Stimulated activated CD4-positive, alpha-beta T cell treated with anti-CD3 and anti-CD28 coated beads, Interleukin-2, amount 100 ng/mL, for 48 hours (primary cell): Measurements from ENCODE around the gene CTDSP2.
A peak's percentile ranks its signal among the peaks of the same experiment; 100 is the strongest.
"Not testable (repeated sequence)": the region's sequence is repeated elsewhere in the genome, so short reads cannot be mapped to it uniquely, and the experiment has no call there.

Source experiments
- DNase-seq, 2 donors: peaks; one replicate each; pipeline ENCODE4 v3.0.0-alpha.2; 2020

Gene CTDSP2

DNA sequence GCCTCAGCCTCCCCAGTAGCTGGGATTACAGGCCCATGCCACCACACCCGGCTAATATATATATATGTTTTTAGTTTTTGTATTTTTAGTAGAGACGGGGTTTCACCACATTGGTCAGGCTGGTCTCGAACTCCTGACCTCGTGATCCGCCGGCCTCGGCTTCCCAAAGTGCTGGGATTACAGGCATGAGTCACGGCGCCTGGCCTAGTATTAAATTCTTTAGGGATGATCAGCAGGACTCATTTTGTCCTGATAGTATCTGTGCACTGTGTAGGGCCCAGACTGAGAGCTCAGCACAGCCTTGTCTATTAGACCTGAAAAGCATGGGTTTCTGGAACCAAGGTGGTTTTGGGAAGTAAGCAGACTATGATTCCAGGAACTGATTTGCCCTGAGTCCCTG is 34.5 kb upstream of the CTDSP2 start:
- not testable (repeated sequence) for DNase-seq

DNA sequence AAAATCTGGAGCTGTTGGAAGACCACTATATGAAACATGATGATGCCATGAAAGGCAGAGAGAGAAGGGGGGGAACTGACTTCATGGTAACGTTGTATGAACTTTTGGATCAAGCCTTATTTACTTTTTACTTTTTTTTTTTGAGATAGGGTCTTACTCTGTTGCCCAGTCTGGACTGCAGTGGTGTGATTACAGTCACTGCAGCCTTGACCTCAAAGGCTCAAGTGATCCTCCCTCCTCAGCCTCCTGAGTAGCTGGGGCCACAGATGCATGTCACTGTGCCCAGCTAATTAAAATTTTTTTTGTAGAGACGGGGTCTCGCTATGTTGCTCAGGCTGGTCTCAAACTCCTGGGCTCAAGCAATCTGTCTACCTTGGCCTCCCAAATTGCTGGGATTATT is 31.3 kb upstream of the CTDSP2 start:
- DNase-seq: no peak

DNA sequence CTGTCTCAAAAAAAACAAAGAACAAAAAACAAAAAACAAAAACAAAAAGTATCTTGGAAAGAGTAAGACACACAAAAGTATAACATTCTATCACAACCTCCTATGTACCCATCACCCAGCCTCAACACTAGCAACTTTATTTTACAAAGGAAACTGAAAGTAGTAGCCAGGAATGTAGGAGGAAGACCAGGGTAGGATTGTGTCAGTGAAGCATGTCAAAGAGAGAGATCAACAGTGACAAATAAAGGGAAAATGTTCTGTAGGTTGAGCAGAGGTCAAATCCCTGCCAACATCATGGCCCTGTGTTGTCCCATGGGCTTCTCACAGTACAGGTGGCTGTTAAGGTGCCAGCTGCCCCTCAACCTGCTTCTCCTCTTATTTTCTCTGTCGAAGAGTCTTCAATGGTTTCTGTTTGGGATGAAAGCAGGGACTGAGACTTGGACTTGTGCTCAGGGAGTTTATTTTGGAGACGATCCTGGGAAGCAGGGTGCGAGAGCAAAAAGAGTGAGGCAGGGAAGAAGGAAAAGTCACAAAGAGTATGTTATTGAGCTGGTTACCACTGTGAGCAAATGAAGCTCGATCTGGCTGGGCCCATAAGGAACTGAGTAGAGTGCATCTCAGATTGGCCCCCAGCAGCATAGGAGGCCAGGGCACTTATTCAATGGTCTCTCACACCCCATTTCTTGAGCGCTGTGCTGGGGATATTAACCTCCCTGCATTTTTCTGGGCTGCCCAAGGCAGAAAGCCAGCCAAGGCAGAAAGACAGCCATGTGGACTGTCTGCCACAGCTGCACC is 29.4 kb upstream of the CTDSP2 start:
- no peak for DNase-seq

DNA sequence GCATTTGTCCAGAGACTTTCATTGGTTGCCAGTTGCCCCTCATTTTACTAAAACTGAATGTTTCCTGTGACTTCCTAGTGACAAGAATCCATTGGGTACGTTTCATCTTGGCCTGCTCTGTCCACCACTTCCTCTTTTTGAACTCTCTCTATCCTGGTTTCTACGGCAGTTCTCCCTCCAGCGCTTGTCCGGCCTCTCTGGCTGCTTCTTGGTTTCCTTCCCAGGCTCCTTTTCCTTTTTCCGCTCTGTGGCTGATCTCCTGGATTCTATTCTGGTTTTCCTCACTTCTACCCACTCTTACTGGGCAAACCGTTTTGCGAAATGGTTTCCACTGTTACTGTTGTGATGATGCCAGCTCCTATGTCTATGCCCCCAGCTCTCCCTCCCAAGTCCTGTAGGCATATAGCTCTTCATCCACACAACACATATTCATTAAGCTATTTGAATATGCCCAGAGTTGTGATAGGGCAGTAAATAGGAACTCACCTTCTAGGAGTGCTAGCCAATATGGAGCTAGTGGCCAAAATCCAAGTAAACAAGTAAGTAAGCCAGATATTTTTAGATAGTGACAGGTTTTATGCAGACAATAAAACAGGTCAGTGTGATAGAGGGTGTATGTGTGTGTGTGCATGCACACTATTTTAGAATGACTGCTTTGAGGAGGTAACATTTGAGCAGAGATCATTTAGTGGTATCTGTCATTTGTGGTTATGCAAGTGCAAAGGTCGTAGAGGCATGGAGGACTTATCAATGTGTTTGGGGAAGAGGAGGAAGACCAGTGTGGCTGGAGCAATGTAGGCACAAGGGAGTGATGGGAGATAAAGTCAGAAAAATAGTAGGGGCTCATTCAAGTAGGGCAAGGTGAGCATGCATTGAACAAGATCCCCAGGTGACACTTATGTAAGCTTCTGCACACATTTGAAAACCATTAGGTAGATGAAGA is 27.9 kb upstream of the CTDSP2 start:
- no peak for DNase-seq

DNA sequence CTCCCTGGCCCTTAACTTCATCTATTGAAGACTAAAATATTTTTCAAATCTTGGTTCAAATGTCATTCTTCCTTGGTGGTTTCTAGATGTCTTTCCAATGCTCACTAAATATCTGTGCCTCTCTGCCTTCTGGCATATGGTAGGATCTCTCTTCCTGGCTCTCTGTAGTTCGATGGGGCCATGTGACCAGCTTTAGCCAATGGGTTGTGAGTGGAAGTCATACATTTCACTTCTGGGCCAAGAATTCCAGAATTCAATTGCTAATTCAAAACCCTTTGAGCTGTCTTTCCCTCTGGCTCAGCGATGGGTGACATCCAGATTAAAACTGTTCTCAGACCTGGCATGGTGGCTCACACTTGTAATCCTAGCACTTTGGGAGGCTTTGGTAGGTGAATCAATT is 25.8 kb upstream of the CTDSP2 start:
- DNase-seq: no peak

DNA sequence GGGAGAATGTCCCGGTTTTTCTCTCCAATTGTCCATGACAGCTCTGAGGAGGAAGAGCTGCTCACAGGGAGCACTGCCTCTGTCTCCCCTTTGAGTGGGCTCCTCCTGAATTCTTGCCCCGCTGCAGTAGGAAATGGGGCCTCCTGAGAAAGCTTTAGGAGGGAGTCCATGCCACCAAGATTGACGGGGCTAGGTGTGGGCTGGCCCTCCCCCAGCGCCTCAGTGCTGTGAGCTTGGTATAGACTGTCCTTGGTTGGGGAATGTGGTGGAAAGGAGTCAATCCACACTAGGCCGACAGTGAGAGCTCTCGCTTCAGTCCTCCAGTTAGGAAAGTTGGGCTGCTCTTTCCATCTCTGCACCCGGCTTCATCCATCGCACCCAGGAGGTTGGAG is 23.4 kb upstream of the CTDSP2 start:
- DNase-seq: no peak

DNA sequence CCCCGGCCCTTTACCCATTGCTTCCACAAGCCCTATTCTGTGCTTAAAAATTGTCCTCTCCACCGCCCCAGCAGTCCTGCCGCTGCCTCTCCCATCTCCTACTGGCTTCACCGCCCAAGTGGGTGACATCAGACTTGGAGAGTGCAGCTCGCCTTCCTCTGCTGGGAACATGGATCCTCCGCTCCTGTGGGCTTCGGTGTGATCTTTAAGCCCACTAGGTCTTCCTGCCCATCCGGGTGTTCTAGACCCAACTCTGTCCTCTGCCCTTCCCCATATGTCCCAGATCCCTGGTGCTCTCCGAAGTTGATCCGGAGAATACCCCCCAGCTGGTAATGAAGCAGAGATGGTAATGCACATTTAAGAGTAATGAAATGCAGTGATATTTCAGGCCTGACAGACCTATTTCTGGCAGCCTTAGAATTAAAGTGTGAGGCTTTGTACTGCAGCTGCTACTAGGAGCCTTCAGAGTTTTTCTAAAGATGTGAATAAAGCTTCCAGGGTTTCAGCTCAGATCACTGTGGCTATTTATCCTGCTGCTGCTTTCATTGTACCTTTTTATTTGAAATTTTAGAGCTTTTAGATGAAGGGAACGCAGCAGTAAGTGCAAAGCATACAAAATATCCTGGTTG is 22.9 kb upstream of the CTDSP2 start:
- no peak for DNase-seq

DNA sequence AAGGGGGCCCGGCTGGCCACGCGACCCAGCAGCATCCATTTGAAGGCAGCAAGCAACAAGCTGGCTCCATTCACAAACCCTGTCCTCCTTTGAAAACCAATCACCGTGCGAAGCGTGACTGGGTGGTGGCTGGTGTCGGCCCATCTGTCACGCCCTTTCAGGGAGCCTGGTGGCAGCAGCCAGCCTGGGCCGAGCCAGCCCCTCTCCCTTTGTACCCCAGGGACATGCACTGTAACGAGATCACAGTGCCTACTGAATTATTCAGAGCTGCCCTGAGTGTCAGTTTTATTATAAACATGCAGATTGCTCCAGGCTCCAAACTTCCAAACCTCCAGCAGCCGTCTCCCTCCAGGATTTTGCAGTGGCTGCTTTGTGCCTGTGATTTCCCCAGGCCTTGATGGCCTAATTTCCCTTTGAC is 22.3 kb upstream of the CTDSP2 start:
- DNase-seq: no peak

DNA sequence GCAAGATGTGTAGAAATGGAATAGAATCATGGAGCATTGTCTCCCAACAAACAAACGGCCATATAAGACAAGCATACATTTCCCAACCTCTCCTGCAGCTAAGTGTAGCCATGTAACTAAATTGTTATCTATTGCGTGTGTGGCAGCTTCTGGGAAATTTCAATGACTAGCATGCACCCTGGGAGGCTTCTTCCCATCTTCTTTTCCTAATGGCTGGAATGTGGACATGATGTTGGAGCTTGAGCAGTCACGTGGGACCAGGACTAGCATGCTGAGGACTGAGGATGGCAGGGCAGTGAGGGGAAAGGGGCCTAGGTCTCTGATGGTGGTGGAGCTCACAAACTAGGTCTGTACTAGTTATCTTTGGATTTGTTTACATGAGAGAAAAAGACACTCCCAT is 21.7 kb upstream of the CTDSP2 start:
- DNase-seq: no peak

DNA sequence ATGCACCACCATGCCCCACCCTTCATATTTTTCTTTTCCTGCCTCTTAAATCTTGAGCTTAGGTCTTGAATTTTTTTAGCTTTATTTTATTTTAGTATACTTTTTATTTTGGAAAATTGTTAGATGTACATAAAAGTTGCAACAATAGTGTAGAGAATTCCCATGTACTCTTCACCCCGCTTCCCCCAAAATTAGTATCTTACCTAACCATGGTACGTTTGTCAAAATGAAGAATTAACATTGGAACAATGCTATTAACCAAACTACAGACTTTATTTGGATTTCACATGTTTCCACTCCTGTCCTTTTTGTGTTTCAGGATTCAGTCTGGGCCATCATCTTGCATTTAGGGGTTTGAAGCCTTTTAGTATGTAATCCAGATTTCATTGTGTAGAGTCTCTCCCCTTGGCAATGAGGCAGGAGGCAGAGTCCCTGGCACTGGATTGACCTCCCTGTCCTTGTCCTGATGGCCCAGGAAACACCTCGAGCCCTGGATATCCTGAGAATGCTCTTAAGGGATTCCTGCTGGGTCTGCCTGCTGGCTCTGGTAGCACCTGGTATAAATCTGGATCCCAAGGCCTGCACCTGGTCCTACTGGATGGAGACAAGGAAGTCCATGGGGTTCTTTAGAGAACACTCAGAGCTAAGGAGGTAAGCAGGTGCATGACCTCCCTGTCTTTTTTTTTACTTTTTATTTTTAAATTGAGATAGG is 19.9 kb upstream of the CTDSP2 start:
- no peak for DNase-seq

DNA sequence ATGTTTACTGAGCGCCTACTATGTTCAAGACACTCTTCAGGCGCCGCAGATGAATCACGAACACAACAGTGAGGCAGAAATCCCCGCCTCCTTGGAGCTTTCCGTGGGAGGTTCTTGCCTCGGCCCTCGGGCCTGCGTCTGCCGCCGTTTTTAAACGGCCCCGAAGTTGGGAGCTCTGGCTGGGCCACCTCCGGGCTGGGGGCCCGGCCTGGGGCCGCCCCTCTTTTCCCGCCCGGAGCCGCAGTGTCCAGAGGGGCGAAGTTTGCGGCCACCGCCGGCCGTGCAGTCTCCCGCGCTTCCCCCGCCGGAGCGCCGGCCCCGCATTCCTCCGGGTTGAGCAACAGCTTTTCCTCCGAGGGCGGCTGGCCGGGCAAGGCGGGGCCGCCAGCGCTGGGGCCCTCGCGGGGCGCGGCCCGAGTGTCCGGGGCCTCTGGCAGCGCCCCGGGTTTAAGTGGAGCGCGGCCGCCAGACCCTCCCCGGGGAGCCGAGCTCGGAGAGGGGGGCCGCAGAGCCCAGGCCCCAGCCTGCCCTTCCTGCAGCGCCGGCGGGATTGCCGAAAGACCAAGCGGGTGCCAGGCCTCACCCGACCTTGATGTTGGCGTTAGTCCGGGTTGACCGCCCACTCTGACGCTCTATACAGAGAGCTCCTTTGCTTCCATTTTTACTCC is 18.7 kb upstream of the CTDSP2 start:
- DNase-seq: peak; percentile 53 to 57

DNA sequence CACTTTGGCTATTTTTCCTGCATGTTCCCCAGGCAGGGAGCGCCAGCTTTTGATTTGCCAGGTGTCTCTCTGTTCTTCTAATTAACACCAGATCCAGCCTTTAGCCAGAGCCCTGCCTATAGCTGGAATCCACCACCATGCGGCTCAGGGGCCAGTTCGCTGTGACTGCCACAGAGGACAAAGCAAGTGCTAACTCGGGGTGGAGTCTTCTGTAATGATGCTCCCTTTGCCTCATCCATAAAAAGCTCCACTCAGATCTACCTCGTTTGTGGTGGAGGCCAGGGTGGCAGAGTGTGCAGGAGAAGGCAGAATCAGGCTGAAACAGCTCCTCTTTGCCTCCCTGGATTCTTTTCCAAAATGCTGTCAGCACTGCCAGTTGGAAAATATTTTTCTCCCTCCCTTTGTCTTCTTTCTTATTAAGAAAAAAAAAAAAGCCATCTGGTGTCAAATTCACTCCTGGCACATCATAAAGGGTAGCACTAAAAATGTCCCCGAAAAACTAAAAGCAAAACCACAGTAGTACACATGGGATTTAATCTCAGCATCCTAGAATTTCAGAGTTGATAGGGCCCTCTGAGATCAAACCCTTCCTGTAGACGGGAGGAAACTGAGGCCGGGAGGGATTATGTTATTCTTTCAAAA is 18.0 kb upstream of the CTDSP2 start:
- DNase-seq: no peak

DNA sequence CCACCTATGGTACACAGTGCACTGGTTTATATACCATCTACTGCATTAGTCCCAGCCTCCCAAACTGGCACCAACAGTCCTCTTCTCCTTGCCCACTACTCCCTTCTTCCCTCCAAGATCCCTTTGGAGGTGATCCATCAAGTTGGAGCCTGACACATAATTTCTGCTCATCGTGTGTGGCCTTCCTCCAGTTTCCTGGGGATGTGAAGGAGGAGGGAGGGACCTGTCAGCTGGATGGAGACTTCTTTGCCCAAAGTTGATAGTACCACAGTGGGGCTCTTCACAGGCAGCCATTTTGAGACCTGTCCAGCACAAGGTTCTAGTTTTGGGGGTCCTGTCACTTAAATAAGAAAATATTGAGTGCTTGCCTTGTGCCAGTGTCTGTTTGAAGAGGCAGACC is 17.1 kb upstream of the CTDSP2 start:
- no peak for DNase-seq

DNA sequence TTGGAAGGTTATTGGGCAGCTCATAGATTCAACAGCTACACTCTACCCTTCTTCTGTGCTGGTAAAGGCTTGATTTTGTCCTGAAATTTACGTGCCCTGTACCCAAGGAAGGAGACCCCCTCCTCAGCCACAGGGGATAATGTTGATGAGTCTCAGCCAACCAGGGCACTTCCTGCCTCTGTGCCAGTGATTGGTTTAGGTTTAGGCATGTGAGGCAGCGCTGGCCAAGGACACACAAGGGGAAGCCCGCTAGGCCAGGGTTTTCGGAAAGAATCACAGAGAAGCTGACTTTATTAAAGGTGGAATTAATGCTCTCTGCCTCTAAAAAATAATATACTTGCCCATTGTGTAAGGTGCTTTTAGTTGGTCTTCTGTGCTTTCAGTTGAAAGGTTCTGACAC is 15.4 kb upstream of the CTDSP2 start:
- no peak for DNase-seq

DNA sequence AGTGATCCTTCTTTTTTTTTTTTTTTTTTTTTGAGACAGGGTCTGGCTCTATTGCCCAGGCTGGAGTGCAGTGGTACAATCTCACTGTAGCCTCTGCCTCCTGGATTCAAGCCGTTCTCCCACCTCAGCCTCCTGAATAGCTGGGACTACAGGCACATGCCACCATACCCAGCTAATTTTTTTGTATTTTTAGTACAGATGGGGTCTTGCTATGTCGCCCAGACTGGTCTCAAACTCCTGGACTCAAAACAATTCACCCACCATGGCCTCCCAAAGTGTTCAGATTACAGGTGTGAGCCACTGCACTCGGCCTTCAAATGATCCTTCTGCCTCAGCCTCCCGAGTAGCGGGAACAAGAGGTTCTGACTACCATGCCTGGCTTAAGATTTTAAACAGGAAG is 14.4 kb upstream of the CTDSP2 start:
- not testable (repeated sequence) for DNase-seq

DNA sequence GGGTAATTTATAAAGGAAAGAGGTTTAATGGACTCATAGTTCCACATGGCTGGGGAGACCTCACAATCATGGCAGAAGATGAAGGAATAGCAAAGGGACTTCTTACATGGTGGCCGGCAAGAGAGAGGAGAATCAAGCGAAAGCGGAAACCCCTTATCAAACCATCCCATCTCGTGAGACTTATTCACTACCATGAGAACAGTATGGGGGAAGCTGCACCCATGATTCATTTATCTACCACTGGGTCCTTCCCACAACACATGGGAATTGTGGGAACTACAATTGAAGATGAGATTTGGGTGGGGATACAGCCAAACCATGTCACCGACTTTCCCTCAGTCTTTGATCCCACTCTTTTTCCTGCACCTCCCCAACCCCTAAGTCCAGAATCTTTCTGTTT is 12.6 kb upstream of the CTDSP2 start:
- no peak for DNase-seq

DNA sequence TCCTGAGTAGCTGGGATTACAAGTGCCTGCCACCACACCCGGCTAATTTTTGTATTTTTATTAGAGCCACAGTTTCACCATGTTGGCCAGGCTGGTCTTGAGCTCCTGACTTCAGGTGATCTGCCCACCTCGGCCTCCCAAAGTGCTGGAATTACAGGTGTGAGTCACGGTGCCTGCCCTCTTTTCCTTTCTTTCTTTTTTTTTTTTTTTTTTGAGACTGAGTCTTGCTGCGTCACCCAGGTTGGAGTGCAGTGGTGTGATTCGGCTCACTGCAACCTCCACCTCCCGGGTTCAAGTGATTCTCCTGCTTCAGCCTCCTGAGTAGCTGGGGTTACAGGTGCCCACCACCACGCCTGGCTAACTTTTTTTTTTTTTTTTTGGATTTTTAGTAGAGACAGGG is 11.6 kb upstream of the CTDSP2 start:
- not testable (repeated sequence) for DNase-seq

DNA sequence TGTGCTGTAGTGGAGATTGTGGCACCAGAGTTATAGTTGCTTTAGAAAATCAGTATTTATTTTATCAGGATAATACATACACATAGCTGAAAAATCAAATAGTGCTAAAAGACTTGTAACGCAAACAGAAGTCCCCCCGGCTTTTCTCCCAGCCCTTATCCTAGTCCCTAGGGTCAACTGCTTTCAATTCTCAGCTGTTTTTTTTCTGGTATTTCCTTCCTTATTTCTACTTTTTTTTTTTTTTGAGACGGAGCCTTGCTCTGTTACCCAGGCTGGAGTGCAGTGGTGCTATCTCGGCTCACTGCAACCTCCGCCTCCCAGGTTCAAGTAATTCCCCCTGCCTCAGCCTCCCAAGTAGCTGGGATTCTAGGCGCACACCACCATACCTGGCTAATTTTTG is 8.4 kb upstream of the CTDSP2 start:
- no peak for DNase-seq

DNA sequence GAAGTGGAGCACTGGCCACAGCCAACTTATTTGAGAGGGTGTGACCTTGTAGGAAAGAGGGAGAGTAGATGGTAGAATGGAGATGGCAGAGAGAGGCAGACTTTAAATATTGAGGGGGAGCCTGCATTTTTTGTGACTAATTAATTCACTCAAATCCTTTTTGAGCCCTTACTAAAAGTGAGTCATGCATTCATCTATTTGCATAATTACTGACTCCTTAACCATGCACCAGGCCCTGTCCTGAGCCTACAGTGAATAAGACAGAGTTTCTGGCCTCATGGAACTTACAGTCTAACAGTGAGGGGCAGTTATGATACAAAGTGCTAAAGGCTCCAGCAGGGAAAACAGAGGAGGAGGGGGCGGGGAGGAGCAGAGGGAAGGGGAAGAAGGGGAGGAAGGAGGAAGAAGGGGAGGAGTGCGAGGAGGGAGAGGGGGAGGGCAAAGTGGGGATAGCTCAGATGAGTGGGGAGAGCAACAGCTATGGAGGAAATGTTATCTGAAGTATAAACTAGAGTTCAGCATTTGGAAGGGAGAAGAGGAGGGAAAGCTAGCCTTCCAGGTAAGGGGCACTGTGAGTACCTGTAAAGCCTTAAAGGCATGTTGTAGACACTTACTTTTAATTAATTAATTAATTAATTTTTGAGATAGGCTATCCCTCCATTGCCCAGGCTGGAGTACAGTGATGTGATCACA is 7.5 kb upstream of the CTDSP2 start:
- DNase-seq: no peak

DNA sequence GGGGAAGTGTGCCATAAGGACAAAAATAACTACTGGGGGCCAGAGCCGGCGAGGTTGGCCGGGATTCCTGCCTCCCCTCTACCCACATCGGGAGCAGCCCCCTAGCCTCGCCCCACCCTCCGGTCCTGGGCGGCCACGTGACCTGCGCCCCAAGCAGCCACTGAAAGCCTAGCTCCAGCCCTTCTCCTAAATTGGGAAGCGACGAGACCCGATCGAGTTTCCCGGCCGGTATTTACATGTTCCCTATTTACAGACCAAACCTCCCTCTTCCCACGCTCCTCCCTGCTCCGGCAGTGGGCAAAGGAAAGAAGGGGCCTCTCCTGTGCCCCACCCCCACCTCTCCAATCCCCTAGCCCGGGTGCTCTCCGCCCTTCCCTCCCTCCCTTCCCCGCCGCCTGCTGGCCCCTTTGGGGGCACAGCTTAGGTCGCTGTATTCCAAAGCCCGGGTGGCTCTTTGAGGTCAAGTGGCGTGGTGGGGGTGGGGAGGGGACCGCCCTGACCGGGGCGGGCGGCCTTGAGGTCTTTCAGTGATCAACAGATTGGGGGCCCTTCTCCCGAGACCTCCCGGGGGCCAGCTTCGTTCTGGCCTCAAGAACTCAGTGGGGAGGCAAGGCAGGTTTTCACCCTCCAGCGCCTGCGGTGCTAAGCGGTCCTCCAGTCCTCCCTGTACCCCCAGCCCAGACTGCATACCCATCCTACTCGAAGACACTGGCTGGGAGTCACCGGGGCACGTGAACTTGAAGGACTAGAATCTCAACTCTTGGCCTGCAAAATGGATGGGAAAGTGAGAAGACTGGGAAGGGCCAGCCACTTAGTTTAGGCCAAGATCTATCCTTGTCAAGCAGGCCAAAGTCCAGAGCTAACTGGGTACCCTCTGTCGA is 6.3 kb upstream of the CTDSP2 start:
- no peak for DNase-seq
